K562 (cell line): ENCODE results near the gene COL7A1. TPM values are rescaled to one million over a fixed set of nuclear protein-coding genes. Genes with fewer than 3 reads are reported as not detected.

Experiments used
- ARNT ChIP-seq, 2 experiments: fragments of 450-650 bp; IDR thresholded peaks; 2 replicates each; pipeline ENCODE4 v1.6.1; 2016; ENCODE audit warnings: mild to moderate bottlenecking in 1 of 2
- ELF2 ChIP-seq: fragments of 250-450 bp; sonication (Bioruptor Pico); IDR thresholded peaks from 2 replicates; pipeline ENCODE4 v1.5.0; 2021; ENCODE audit warnings: mild to moderate bottlenecking
- NR2C1 ChIP-seq, 2 experiments: fragments of 450-650 bp; IDR thresholded peaks; 2 replicates each; pipeline ENCODE4 v1.6.1; 2017; ENCODE audit warnings: mild to moderate bottlenecking in 2 of 2, antibody characterized with exemption in 1 of 2, inconsistent platforms in 1 of 2, missing compliant biosample characterization in 1 of 2, missing genetic modification characterization in 1 of 2
- OTX1 ChIP-seq: fragments of 450-650 bp; formaldehyde crosslinking; IDR thresholded peaks from 2 replicates; pipeline ENCODE4 v1.4.0; 2022; ENCODE audit warnings: mild to moderate bottlenecking
- PML ChIP-seq: IDR thresholded peaks from 2 replicates; pipeline ENCODE4 v1.6.1; 2012; ENCODE audit warnings: low read length, inconsistent platforms
- ZNF445 ChIP-seq: fragments of 250-450 bp; sonication (Bioruptor Pico); IDR thresholded peaks from 2 replicates; pipeline ENCODE4 v1.4.0; 2020; ENCODE audit warnings: low read depth, mild to moderate bottlenecking, moderate library complexity
- polyA plus RNA-seq, 8 experiments: library from polyadenylated mRNA; depleted of rRNA in 4 of 8; stranded (reverse) in 5 of 8; unstranded in 3 of 8; fragments of >200 nt; fragmentation: Nextera tagmentation in 2 of 8; fragmentation: Illumina TruSeq in 1 of 8; extraction: Ambion mirVana in 2 of 8; extraction: Trizol in 1 of 8; gene quantifications; 2 replicates each; pipeline versions ENCODE4 v1.2.1 to v1.2.3, GENCODE V29; 2011 to 2014; ENCODE audit warnings: inconsistent platforms in 1 of 8, missing spikeins in 1 of 8
- total RNA-seq, 7 experiments: library from RNA; depleted of rRNA in 6 of 7; stranded (reverse); fragments of >200 nt in 6 of 7; fragmentation: Illumina TruSeq in 2 of 7; extraction: Trizol in 2 of 7; gene quantifications; 2 replicates each; pipeline versions ENCODE4 v1.2.1 to v1.2.3, GENCODE V29; 2011 to 2021; ENCODE audit warnings: low replicate concordance in 1 of 7
- TF ChIP-seq, protein P1 (sequence below): fragments of 250-450 bp; sonication (Bioruptor Pico); IDR thresholded peaks from 2 replicates; pipeline ENCODE4 v1.4.0; 2020
- TF ChIP-seq, protein P2 (sequence below): fragments of 450-650 bp; formaldehyde crosslinking; IDR thresholded peaks from 2 replicates; pipeline ENCODE4 v1.4.0; 2020; ENCODE audit warnings: mild to moderate bottlenecking

The COL7A1 gene
- total and polyA plus RNA-seq, 9 of the 15 experiments (the other 6 are each of a cell fraction or from before 2014, with no cell fraction given), result 0.09 to 0.66 (median 0.35) TPM; not detected in 3

DNA sequence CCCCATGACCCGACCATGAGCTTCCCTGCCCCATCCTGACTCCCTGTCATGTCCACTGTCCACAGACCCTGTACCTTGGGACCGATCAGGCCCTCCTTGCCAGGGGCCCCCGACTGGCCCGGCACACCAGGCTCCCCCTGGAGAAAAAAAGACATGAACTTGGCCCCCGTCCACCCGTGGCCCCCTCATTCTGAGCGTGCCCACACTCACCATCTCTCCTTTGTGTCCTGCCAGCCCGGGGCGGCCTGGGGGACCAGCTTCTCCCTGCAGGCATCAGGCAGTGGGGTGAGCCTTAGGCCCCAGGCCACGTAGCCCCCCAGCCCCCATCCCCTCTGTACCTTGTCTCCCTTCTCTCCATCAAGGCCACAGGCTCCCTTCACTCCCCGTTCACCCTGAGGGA, 27.6 kb downstream of the COL7A1 start (continued):
- no peak for TF ChIP-seq NR2C1 (IDR thresholded peaks at IDR 0.05)
- TF ChIP-seq NR2C1 (tag; IDR thresholded peaks at IDR 0.05), result no peak
- TF ChIP-seq, protein P1, sequence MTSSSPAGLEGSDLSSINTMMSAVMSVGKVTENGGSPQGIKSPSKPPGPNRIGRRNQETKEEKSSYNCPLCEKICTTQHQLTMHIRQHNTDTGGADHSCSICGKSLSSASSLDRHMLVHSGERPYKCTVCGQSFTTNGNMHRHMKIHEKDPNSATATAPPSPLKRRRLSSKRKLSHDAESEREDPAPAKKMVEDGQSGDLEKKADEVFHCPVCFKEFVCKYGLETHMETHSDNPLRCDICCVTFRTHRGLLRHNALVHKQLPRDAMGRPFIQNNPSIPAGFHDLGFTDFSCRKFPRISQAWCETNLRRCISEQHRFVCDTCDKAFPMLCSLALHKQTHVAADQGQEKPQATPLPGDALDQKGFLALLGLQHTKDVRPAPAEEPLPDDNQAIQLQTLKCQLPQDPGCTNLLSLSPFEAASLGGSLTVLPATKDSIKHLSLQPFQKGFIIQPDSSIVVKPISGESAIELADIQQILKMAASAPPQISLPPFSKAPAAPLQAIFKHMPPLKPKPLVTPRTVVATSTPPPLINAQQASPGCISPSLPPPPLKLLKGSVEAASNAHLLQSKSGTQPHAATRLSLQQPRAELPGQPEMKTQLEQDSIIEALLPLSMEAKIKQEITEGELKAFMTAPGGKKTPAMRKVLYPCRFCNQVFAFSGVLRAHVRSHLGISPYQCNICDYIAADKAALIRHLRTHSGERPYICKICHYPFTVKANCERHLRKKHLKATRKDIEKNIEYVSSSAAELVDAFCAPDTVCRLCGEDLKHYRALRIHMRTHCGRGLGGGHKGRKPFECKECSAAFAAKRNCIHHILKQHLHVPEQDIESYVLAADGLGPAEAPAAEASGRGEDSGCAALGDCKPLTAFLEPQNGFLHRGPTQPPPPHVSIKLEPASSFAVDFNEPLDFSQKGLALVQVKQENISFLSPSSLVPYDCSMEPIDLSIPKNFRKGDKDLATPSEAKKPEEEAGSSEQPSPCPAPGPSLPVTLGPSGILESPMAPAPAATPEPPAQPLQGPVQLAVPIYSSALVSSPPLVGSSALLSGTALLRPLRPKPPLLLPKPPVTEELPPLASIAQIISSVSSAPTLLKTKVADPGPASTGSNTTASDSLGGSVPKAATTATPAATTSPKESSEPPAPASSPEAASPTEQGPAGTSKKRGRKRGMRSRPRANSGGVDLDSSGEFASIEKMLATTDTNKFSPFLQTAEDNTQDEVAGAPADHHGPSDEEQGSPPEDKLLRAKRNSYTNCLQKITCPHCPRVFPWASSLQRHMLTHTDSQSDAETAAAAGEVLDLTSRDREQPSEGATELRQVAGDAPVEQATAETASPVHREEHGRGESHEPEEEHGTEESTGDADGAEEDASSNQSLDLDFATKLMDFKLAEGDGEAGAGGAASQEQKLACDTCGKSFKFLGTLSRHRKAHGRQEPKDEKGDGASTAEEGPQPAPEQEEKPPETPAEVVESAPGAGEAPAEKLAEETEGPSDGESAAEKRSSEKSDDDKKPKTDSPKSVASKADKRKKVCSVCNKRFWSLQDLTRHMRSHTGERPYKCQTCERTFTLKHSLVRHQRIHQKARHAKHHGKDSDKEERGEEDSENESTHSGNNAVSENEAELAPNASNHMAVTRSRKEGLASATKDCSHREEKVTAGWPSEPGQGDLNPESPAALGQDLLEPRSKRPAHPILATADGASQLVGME (CRISPR knock-in tag), result no peak
- no peak for TF ChIP-seq ZNF445 (CRISPR knock-in tag)
- TF ChIP-seq, protein P2, sequence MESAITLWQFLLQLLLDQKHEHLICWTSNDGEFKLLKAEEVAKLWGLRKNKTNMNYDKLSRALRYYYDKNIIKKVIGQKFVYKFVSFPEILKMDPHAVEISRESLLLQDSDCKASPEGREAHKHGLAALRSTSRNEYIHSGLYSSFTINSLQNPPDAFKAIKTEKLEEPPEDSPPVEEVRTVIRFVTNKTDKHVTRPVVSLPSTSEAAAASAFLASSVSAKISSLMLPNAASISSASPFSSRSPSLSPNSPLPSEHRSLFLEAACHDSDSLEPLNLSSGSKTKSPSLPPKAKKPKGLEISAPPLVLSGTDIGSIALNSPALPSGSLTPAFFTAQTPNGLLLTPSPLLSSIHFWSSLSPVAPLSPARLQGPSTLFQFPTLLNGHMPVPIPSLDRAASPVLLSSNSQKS (CRISPR knock-in tag), result no peak
- no peak for TF ChIP-seq OTX1 (CRISPR knock-in tag)
- TF ChIP-seq ELF2 (CRISPR knock-in tag), result no peak
- TF ChIP-seq PML, result no peak
- no peak for TF ChIP-seq ARNT (IDR thresholded peaks at IDR 0.05)
